ENCODE measurements around the gene SLMAP.

DNA sequence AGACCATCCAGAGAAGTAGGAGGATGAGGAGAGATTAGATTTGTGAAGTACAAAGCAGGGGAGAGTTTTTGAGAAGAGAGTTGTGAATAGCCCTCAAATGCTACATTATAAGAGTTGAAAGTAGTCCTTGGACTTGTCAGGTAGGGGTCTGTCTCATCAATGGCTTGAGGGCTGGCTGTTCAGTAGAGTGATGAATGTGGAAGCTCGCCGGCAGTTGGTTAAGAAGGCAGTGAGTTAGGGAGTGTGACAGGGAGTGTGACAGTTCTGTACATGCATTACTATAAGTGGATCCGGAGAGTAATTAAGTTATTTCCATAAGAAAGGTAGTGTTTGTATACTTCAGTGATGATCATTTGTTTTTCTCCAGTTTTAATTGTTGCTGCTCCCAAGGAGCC is 32.5 kb downstream of the SLMAP start:
- TF ChIP-seq REST (IDR thresholded peaks at IDR 0.05; ENCODE audit: low read depth) (no peak), RAD21 (IDR thresholded peaks at IDR 0.05; ENCODE audit: low read depth) (no peak), YY1 (IDR thresholded peaks at IDR 0.05; ENCODE audit: low read depth) (no peak)
- TF ChIP-seq, protein P1, sequence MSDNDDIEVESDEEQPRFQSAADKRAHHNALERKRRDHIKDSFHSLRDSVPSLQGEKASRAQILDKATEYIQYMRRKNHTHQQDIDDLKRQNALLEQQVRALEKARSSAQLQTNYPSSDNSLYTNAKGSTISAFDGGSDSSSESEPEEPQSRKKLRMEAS (IDR thresholded peaks at IDR 0.05): no peak
